ENCODE measurements around the gene HOOK2.

Gene HOOK2

GRCh38 chr19:12745166-12745897 lies 30.0 kb downstream of the HOOK2 start:
- TF ChIP-seq, protein P1, sequence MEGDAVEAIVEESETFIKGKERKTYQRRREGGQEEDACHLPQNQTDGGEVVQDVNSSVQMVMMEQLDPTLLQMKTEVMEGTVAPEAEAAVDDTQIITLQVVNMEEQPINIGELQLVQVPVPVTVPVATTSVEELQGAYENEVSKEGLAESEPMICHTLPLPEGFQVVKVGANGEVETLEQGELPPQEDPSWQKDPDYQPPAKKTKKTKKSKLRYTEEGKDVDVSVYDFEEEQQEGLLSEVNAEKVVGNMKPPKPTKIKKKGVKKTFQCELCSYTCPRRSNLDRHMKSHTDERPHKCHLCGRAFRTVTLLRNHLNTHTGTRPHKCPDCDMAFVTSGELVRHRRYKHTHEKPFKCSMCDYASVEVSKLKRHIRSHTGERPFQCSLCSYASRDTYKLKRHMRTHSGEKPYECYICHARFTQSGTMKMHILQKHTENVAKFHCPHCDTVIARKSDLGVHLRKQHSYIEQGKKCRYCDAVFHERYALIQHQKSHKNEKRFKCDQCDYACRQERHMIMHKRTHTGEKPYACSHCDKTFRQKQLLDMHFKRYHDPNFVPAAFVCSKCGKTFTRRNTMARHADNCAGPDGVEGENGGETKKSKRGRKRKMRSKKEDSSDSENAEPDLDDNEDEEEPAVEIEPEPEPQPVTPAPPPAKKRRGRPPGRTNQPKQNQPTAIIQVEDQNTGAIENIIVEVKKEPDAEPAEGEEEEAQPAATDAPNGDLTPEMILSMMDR (IDR thresholded peaks at IDR 0.05; ENCODE audit: extremely low read depth, missing control alignments): no peak
- DNase-seq (ENCODE audit: low spot score): no peak

DNA sequence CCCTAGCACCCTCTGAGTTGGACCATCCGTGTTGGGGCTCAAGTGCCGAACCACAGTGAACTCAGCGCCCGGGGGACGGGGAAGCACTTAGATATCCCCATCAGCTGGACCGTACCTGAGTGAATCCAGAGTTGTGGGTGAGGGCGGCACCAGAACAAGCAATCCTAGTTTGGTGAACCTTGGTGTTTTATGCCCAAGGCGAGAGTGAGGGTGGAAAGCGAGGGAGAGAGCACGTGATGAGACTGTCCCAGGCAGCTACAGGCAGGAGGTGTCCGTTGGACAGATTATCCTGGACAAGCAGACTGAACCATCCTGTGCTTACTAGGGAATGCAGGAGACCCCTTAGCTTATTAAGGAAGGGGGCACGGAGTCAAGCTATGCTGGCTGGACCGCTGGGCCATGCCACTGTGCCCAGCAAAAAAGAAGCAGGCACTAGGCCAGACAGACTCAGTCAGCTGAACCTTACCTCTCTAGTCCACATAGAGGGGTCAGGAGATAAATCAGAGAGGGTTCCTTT lies 37.5 kb downstream of the HOOK2 start:
- TF ChIP-seq, protein P1 (IDR thresholded peaks at IDR 0.05; ENCODE audit: extremely low read depth, missing control alignments): no peak
- DNase-seq (ENCODE audit: low spot score): no peak

GRCh38 chr19:12736995-12737834 lies 38.1 kb downstream of the HOOK2 start, which contains the start of gene GET3:
GET3 (plus strand) TSS chr19:12737497; CDS start chr19:12737506, 9 bp downstream.
- TF ChIP-seq, protein P1 (IDR thresholded peaks at IDR 0.05; ENCODE audit: extremely low read depth, missing control alignments): no peak

GRCh38 chr19:12733369-12734214 lies 41.8 kb downstream of the HOOK2 start:
- TF ChIP-seq, protein P1 (IDR thresholded peaks at IDR 0.05; ENCODE audit: extremely low read depth, missing control alignments): peak; percentile 49
- peak; percentile 82 for DNase-seq (ENCODE audit: low spot score)

More at GRCh38 chr19:12736995-12737834, 38.1 kb downstream of the HOOK2 start, which contains the start of gene GET3:
- DNase-seq (ENCODE audit: low spot score): peak; percentile 91

- no peak for DNase-seq (ENCODE audit: low spot score)
- TF ChIP-seq, protein P1 (IDR thresholded peaks at IDR 0.05; ENCODE audit: extremely low read depth, missing control alignments): no peak
Observed at GRCh38 chr19:12731337-12731736, 44.0 kb downstream of the HOOK2 start.

DNA sequence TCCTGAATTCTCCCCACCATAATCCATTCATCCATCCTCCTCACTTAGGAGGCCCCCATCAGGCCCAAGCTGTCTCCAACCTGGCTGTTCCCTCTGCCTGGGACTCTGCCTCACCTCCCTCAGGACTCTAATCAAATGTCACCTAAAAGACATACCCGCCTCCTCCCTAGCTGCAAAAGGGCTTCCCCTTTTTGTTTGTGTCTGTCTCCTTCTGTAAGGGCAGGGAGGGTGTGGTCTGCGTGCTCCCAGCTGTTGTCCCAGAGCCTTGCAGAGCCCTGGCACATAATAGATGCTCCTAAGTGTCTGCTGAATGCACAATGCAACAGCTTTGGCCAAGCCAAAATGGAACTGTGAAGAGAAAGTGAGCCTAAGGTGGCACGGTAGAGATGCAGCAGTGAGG lies 45.3 kb downstream of the HOOK2 start:
- TF ChIP-seq, protein P1 (IDR thresholded peaks at IDR 0.05; ENCODE audit: extremely low read depth, missing control alignments): no peak
- no peak for DNase-seq (ENCODE audit: low spot score)

Measured in GM20000 (cell line).